ENCODE data around the gene MBTPS2. TPM values are rescaled to one million over a fixed set of nuclear protein-coding genes. Genes with fewer than 3 reads are reported as not detected.
"Not testable (repeated sequence)": the region's sequence is repeated elsewhere in the genome, so short reads cannot be mapped to it uniquely, and the experiment has no call there.

MBTPS2 gene
- total RNA-seq, 2 experiments from 2014 or later = 3.1 to 15.8 TPM

GRCh38 chrX:21812628-21813027 is 26.8 kb upstream of the MBTPS2 start:
- Histone ChIP-seq H3K4me2 (ENCODE audit: low read length) (no peak overlapping the region), H3K27ac (ENCODE audit: low read depth, low read length, poor library complexity, severe bottlenecking) (no peak overlapping the region), H2AFZ (ENCODE audit: low read length) (no peak overlapping the region), H3K4me1 (ENCODE audit: insufficient read depth, low read length, poor library complexity, severe bottlenecking) (no peaks in the 10 kb centered on the region), H3K9me2 (ENCODE audit: insufficient read depth, low read length) (no peaks in the 10 kb centered on the region), H3K4me3 (ENCODE audit: low read depth, low read length, poor library complexity, severe bottlenecking) (no peak overlapping the region), H3K36me3 (ENCODE audit: insufficient read depth, low read length) (no peaks in the 10 kb centered on the region), H3K9me3 (ENCODE audit: low read length) (no peaks in the 10 kb centered on the region), H4K20me1 (ENCODE audit: insufficient read depth, low read length) (no peaks in the 10 kb centered on the region), H3K79me2 (ENCODE audit: insufficient read depth, low read depth, low read length) (no peaks in the 10 kb centered on the region)
- intact Hi-C loops (cut with micrococcal nuclease; ENCODE audit: unreplicated experiment) = no loop called here
- DNase-seq (ENCODE audit: low spot score) = no peak
- TF ChIP-seq, protein P1, sequence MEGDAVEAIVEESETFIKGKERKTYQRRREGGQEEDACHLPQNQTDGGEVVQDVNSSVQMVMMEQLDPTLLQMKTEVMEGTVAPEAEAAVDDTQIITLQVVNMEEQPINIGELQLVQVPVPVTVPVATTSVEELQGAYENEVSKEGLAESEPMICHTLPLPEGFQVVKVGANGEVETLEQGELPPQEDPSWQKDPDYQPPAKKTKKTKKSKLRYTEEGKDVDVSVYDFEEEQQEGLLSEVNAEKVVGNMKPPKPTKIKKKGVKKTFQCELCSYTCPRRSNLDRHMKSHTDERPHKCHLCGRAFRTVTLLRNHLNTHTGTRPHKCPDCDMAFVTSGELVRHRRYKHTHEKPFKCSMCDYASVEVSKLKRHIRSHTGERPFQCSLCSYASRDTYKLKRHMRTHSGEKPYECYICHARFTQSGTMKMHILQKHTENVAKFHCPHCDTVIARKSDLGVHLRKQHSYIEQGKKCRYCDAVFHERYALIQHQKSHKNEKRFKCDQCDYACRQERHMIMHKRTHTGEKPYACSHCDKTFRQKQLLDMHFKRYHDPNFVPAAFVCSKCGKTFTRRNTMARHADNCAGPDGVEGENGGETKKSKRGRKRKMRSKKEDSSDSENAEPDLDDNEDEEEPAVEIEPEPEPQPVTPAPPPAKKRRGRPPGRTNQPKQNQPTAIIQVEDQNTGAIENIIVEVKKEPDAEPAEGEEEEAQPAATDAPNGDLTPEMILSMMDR (conservative IDR thresholded peaks at IDR 0.05; ENCODE audit: low read length) = no peak
- TF ChIP-seq EZH2phosphoT487 (IDR thresholded peaks at IDR 0.05; ENCODE audit: borderline replicate concordance, low read depth, low read length) = no peak
- ChIA-PET CTCF (ENCODE audit: unreplicated experiment) (no interaction called here), POLR2A (no interaction called here)
- BruUV-seq (replicated peaks) = no TSS peak

DNA sequence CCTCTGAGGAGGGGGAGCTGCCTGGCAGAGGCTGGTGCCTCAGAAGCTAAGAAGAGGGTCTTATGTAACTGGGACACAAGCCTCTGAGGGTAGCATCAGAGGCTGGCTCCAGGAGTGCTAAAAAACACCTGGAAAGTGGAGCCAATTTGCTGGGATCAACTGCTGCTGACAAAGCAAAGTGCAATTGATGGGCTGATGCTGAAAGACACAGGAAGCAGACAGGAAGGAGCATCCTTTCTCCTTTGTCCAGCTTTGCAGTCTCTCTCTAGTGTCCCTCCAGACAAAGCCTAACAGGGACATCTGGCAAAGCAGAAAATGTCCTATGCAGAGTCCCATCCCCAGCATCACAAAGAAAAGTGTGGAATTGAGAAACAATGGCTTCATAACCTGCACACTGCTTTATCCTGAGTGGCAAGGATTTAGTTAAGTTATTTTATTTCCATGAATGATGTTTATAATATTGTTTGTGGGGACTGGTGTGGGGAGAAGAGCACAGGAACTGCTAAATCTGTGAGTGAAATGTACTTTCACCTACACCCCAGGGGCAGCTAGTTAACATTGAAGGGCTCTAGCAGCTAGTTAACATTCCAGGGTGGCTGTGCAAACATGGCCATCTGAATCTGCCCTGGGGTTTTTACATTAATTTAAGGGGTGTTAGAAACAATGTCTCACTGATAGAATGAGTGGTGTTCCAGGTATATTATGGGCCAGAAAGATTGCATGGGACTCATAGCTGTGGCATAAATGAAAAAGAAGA is 25.6 kb upstream of the MBTPS2 start:
- intact Hi-C loops (cut with micrococcal nuclease; ENCODE audit: unreplicated experiment) = no loop called here
- H3K9me2 ChIP-seq (ENCODE audit: insufficient read depth, low read length) = no peaks in the 10 kb centered on the region
- H3K27ac ChIP-seq (ENCODE audit: low read depth, low read length, poor library complexity, severe bottlenecking) = no peak overlapping the region
- no peaks in the 10 kb centered on the region for H3K9me3 ChIP-seq (ENCODE audit: low read length)
- H2AFZ ChIP-seq (ENCODE audit: low read length) = no peak overlapping the region
- no peak overlapping the region for H3K4me3 ChIP-seq (ENCODE audit: low read depth, low read length, poor library complexity, severe bottlenecking)
- H4K20me1 ChIP-seq (ENCODE audit: insufficient read depth, low read length) = no peaks in the 10 kb centered on the region
- ChIA-PET POLR2A (no interaction called here), CTCF (ENCODE audit: unreplicated experiment) (no interaction called here)
- no peaks in the 10 kb centered on the region for H3K36me3 ChIP-seq (ENCODE audit: insufficient read depth, low read length)
- no TSS peak for BruUV-seq (replicated peaks)
- no peak overlapping the region for H3K4me2 ChIP-seq (ENCODE audit: low read length)
- no peak for DNase-seq (ENCODE audit: low spot score)
- no peaks in the 10 kb centered on the region for H3K4me1 ChIP-seq (ENCODE audit: insufficient read depth, low read length, poor library complexity, severe bottlenecking)
- TF ChIP-seq, protein P1 (conservative IDR thresholded peaks at IDR 0.05; ENCODE audit: low read length) = no peak
- TF ChIP-seq EZH2phosphoT487 (IDR thresholded peaks at IDR 0.05; ENCODE audit: borderline replicate concordance, low read depth, low read length) = no peak
- H3K79me2 ChIP-seq (ENCODE audit: insufficient read depth, low read depth, low read length) = no peaks in the 10 kb centered on the region

- no peak overlapping the region for H3K4me3 ChIP-seq (ENCODE audit: low read depth, low read length, poor library complexity, severe bottlenecking)
- intact Hi-C loops (cut with micrococcal nuclease; ENCODE audit: unreplicated experiment) = no loop called here
- no peak for TF ChIP-seq EZH2phosphoT487 (IDR thresholded peaks at IDR 0.05; ENCODE audit: borderline replicate concordance, low read depth, low read length)
- TF ChIP-seq, protein P1 (conservative IDR thresholded peaks at IDR 0.05; ENCODE audit: low read length) = no peak
- no peak overlapping the region for H2AFZ ChIP-seq (ENCODE audit: low read length)
- no peak overlapping the region for H3K27ac ChIP-seq (ENCODE audit: low read depth, low read length, poor library complexity, severe bottlenecking)
- no peaks in the 10 kb centered on the region for H3K9me3 ChIP-seq (ENCODE audit: low read length)
- no peaks in the 10 kb centered on the region for H3K36me3 ChIP-seq (ENCODE audit: insufficient read depth, low read length)
- BruUV-seq (replicated peaks) = no TSS peak
- ChIA-PET POLR2A (no interaction called here), CTCF (ENCODE audit: unreplicated experiment) (no interaction called here)
- no peak overlapping the region for H3K4me2 ChIP-seq (ENCODE audit: low read length)
- DNase-seq (ENCODE audit: low spot score) = no peak
- H3K4me1 ChIP-seq (ENCODE audit: insufficient read depth, low read length, poor library complexity, severe bottlenecking) = no peaks in the 10 kb centered on the region
- H3K79me2 ChIP-seq (ENCODE audit: insufficient read depth, low read depth, low read length) = no peaks in the 10 kb centered on the region
- no peaks in the 10 kb centered on the region for H4K20me1 ChIP-seq (ENCODE audit: insufficient read depth, low read length)
- H3K9me2 ChIP-seq (ENCODE audit: insufficient read depth, low read length) = no peaks in the 10 kb centered on the region
Observed at GRCh38 chrX:21816136-21816535, 23.3 kb upstream of the MBTPS2 start.

DNA sequence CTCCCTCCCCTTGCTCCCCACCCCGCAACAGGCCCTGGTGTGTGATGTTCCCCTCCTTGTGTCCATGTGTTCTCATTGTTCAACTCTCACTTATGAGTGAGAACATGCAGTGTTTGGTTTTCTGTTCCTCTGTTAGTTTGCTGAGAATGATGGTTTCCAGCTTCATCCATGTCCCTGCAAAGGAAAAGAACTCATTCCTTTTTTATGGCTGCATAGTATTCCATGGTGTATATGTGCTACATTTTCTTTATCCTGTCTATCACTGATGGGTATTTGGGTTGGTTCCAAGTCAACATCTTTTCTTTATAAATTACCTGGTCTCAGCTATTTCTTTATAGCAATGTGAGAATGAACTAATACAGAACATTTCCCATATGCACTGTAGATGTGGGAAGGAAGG is 19.2 kb upstream of the MBTPS2 start:
- H3K4me1 ChIP-seq (ENCODE audit: insufficient read depth, low read length, poor library complexity, severe bottlenecking); H3K9me2 ChIP-seq (ENCODE audit: insufficient read depth, low read length); H3K9me3 ChIP-seq (ENCODE audit: low read length); H3K4me3 ChIP-seq (ENCODE audit: low read depth, low read length, poor library complexity, severe bottlenecking); H2AFZ ChIP-seq (ENCODE audit: low read length); H3K27ac ChIP-seq (ENCODE audit: low read depth, low read length, poor library complexity, severe bottlenecking); CTCF ChIA-PET (ENCODE audit: unreplicated experiment); H4K20me1 ChIP-seq (ENCODE audit: insufficient read depth, low read length); DNase-seq (ENCODE audit: low spot score); H3K36me3 ChIP-seq (ENCODE audit: insufficient read depth, low read length); intact Hi-C loops (cut with micrococcal nuclease; ENCODE audit: unreplicated experiment); H3K4me2 ChIP-seq (ENCODE audit: low read length); BruUV-seq (replicated peaks); H3K79me2 ChIP-seq (ENCODE audit: insufficient read depth, low read depth, low read length): not testable (repeated sequence)
- POLR2A ChIA-PET = interaction anchor here (0.6 kb wide), 1 partner anchor 1817 kb away, joined by 5 read pairs; no protein-coding TSS in a partner anchor

All from OCI-LY7 (cell line).